ENCODE data around the gene CHST7. TPM values are rescaled to one million over a fixed set of nuclear protein-coding genes. Genes with fewer than 3 reads are reported as not detected.
A peak's percentile ranks its signal among the peaks of the same experiment; 100 is the strongest.

CHST7 gene
- total and polyA plus RNA-seq, 2 of the 4 experiments (the other 2 are of a cell fraction): 2.9 to 4.8 TPM

- Histone ChIP-seq H3K56ac (ENCODE audit: extremely low read depth, insufficient read depth, low read length) (peak within 1 kb of the TSS; percentile 70), H2AFZ (replicated peaks; ENCODE audit: low read length, poor library complexity) (peak within 1 kb of the TSS; percentile 80), H3K14ac (replicated peaks; ENCODE audit: low read depth, low read length) (peak within 1 kb of the TSS; percentile 90), H3K23ac (ENCODE audit: low read depth, low read length) (peak within 1 kb of the TSS; percentile 70), H3K27me3 (ENCODE audit: control insufficient read depth, insufficient read depth, low read length) (no peaks in the 10 kb centered on the region), H4K91ac (ENCODE audit: insufficient read depth, low read depth, low read length) (peak within 1 kb of the TSS; percentile 79), H2BK20ac (ENCODE audit: low read depth, low read length) (no peak within 1 kb of the TSS), H3K4me1 (ENCODE audit: control insufficient read depth, insufficient read depth, low read length) (peaks cover 2% of the 10 kb centered on the region; the same call in 1 of the 2 replicates), H4K5ac (ENCODE audit: low read depth, low read length) (peak within 1 kb of the TSS; percentile 58; the same call in 1 of the 2 replicates), H2AK5ac (ENCODE audit: low read depth, low read length) (peak within 1 kb of the TSS; percentile 42), H3K4ac (ENCODE audit: low read depth, low read length) (peak within 1 kb of the TSS; percentile 79), H2BK15ac (ENCODE audit: low read depth, low read length) (no peak within 1 kb of the TSS), H3K9ac (ENCODE audit: low read depth, low read length) (peak within 1 kb of the TSS; percentile 96), H4K20me1 (ENCODE audit: insufficient read depth, low read length) (peaks cover 4% of the 10 kb centered on the region; the same call in 1 of the 2 replicates), H3K27ac (ENCODE audit: insufficient read depth, low read length) (peak within 1 kb of the TSS; percentile 85), H2AK9ac (replicated peaks; ENCODE audit: low read depth, low read length, poor library complexity) (peak within 1 kb of the TSS; percentile 73), H3K4me3 (ENCODE audit: insufficient read depth, low read depth, low read length) (peak within 1 kb of the TSS; percentile 92), H4K8ac (ENCODE audit: low read depth in 2 of 2, low read length in 2 of 2) (peak within 1 kb of the TSS; percentile 80 to 87), H3K36me3 (ENCODE audit: control insufficient read depth, insufficient read depth, low read length) (peaks cover 2% of the 10 kb centered on the region), H3K9me1 (ENCODE audit: insufficient read depth, low read length) (0 out of 2 replicates have a peak, but pooled peaks cover 4% of the 10 kb centered on the region), H3K4me2 (ENCODE audit: low read depth, low read length) (peak within 1 kb of the TSS; percentile 97), H2BK120ac (ENCODE audit: low read depth, low read length) (peak within 1 kb of the TSS; percentile 45), H3K79me1 (ENCODE audit: low read depth in 1 of 2, low read length in 2 of 2) (peaks cover 5 to 22% of the 10 kb centered on the region in 2 experiments; a peak in 2 of 4 replicates), H2BK5ac (ENCODE audit: low read depth, low read length, poor library complexity, severe bottlenecking) (peak within 1 kb of the TSS; percentile 80), H3K18ac (ENCODE audit: low read depth, low read length) (peak within 1 kb of the TSS; percentile 70), H3K9me3 (ENCODE audit: control insufficient read depth, insufficient read depth, low read length) (no peaks in the 10 kb centered on the region)
- BruUV-seq (replicated peaks): TSS peak; percentile 23
- 26% methylated on average over 14 of the region's 57 CpGs; no CpG with 5 or more reads in 1 of the 2 experiments for WGBS, 2 experiments (ENCODE audit: extremely low coverage in 2 of 2, insufficient read length in 1 of 2)
- ChIA-PET CTCF (no interaction called here), POLR2A (ENCODE audit: unreplicated experiment) (no interaction called here)
- dilution Hi-C loops (cut with HindIII; ENCODE audit: low sequenced_read_pairs, unreplicated experiment): no loop called here
- in situ Hi-C loops (cut with MboI; ENCODE audit: low sequenced_read_pairs): no loop called here
- intact Hi-C loops (cut with micrococcal nuclease): no loop called here
- DNase-seq (peak; percentile 93), ATAC-seq (ENCODE audit: low read depth) (peak; percentile 84)
- TF ChIP-seq CEBPB (IDR thresholded peaks at IDR 0.05; ENCODE audit: low read depth, low read length): peak; percentile 30; the same call in 1 of the 2 replicates
- TF ChIP-seq RAD21 (IDR thresholded peaks at IDR 0.05; ENCODE audit: low read length): no peak
- no peak for TF ChIP-seq SMC3 (IDR thresholded peaks at IDR 0.05; ENCODE audit: low read depth, low read length)
- TF ChIP-seq CHD1 (IDR thresholded peaks at IDR 0.05; ENCODE audit: low read depth, low read length): peak; percentile 7; the same call in 1 of the 2 replicates
- peak; percentile 63; the same call in 1 of the 2 replicates for TF ChIP-seq MAZ (IDR thresholded peaks at IDR 0.05; ENCODE audit: borderline replicate concordance, low read depth, low read length)
- TF ChIP-seq RFX5 (IDR thresholded peaks at IDR 0.05; ENCODE audit: low read depth, low read length): no peak
- TF ChIP-seq USF2 (IDR thresholded peaks at IDR 0.05; ENCODE audit: low read depth, low read length): no peak
- TF ChIP-seq NFE2L2 (IDR thresholded peaks at IDR 0.05; ENCODE audit: low read depth, low read length): 0 out of 2 replicates have a peak, but pooled peaks have one; percentile 1
- peak; percentile 27; the same call in 1 of the 2 replicates for TF ChIP-seq CTCF (conservative IDR thresholded peaks at IDR 0.05; ENCODE audit: low read depth, low read length)
- TF ChIP-seq ELK1 (IDR thresholded peaks at IDR 0.05; ENCODE audit: borderline replicate concordance, low read depth, low read length): no peak
- TF ChIP-seq FOS (IDR thresholded peaks at IDR 0.05; ENCODE audit: low read depth, low read length): peak; percentile 67
- TF ChIP-seq BHLHE40 (IDR thresholded peaks at IDR 0.05; ENCODE audit: low read depth, low read length): peak; percentile 52
- peak; percentile 88 for TF ChIP-seq POLR2A (IDR thresholded peaks at IDR 0.05; ENCODE audit: low read depth, low read length)
Measured at GRCh38 chrX:46545111-46546005, 28.2 kb upstream of the CHST7 start, which contains the start of gene ZNF674. ZNF674 (minus strand) TSS chrX:46545421; CDS start chrX:46542087, 3,334 bp downstream.
